OCI-LY1 (cell line): Measurements from ENCODE around the gene INTS7.

Source experiments
- CTCF ChIP-seq: fragments of 200-600 bp; sonication (generic), shearing (Covaris generic); IDR thresholded peaks from 2 replicates; pipeline ENCODE4 v1.5.1; 2017; ENCODE audit warnings: mild to moderate bottlenecking, antibody characterized with exemption, low read length, moderate library complexity, mixed read lengths
- EZH2 ChIP-seq: fragments of 200-600 bp; sonication (generic), shearing (Covaris generic); IDR thresholded peaks from 2 replicates; pipeline ENCODE4 v1.8.0; 2017; ENCODE audit warnings: borderline replicate concordance, mixed run types, mild to moderate bottlenecking, antibody characterized with exemption, low read length, moderate library complexity, mixed read lengths

- no peak for TF ChIP-seq CTCF
- no peak for TF ChIP-seq EZH2
Measured at GRCh38 chr1:211924256-211924655, 111.1 kb downstream of the INTS7 start.
